Neural cell (in vitro differentiated cells): ENCODE data around the gene TGFA. TPM values are rescaled to one million over a fixed set of nuclear protein-coding genes. Genes with fewer than 3 reads are reported as not detected.

Source experiments
- H2AFZ ChIP-seq: fragments of 200-600, 300-800 bp; sonication (generic), shearing (Covaris generic); 2 replicates; pipeline ENCODE4 v1.6.0; 2014; ENCODE audit warnings: low read depth, mild to moderate bottlenecking, antibody characterized with exemption, low read length, moderate library complexity
- H3F3A ChIP-seq: fragments of 200-600 bp; shearing (Covaris generic); 2 replicates; pipeline ENCODE4 v1.6.1; 2016; ENCODE audit warnings: mild to moderate bottlenecking, moderate library complexity, mixed read lengths, antibody characterized with exemption, low read length; ENCODE audit not compliant: insufficient read depth, poor library complexity, severe bottlenecking
- H3K27ac ChIP-seq: fragments of 200-600, 300-800 bp; sonication (generic), shearing (Covaris generic); 2 replicates; pipeline ENCODE4 v1.5.1; 2014; ENCODE audit warnings: mild to moderate bottlenecking, low read length, moderate library complexity
- H3K27me3 ChIP-seq: fragments of 300-800, 200-600 bp; sonication (generic), shearing (Covaris generic); 2 replicates; pipeline ENCODE4 v1.6.0; 2014; ENCODE audit warnings: mild to moderate bottlenecking, low read depth, low read length, moderate library complexity; ENCODE audit not compliant: insufficient read depth
- H3K36me3 ChIP-seq: fragments of 300-800, 200-600 bp; sonication (generic), shearing (Covaris generic); 2 replicates; pipeline ENCODE4 v1.5.1; 2014; ENCODE audit warnings: mild to moderate bottlenecking, antibody characterized with exemption, low read length, moderate library complexity; ENCODE audit not compliant: insufficient read depth
- H3K4me2 ChIP-seq: fragments of 300-800, 200-600 bp; sonication (generic), shearing (Covaris generic); 2 replicates; pipeline ENCODE4 v1.6.0; 2014; ENCODE audit warnings: mild to moderate bottlenecking, low read length
- H3K4me3 ChIP-seq: fragments of 300-800, 200-600 bp; sonication (generic), shearing (Covaris generic); 2 replicates; pipeline ENCODE4 v1.5.1; 2014; ENCODE audit warnings: mild to moderate bottlenecking, low read length, moderate library complexity
- H3K79me2 ChIP-seq: fragments of 200-600 bp; shearing (Covaris generic); replicated peaks from 2 replicates; pipeline ENCODE4 v1.6.0; 2014; ENCODE audit warnings: mild to moderate bottlenecking, low read length, moderate library complexity; ENCODE audit not compliant: insufficient read depth
- H3K9ac ChIP-seq: fragments of 300-800, 200-600 bp; sonication (generic), shearing (Covaris generic); 2 replicates; pipeline ENCODE4 v1.6.1; 2016; ENCODE audit warnings: mild to moderate bottlenecking, low read length, mixed read lengths
- H3K9me2 ChIP-seq: fragments of 200-600 bp; shearing (Covaris generic); 2 replicates; pipeline ENCODE4 v1.6.1; 2016; ENCODE audit warnings: mild to moderate bottlenecking, low read length, mixed read lengths; ENCODE audit not compliant: insufficient read depth
- H3K9me3 ChIP-seq: fragments of 200-600, 300-800 bp; sonication (generic), shearing (Covaris generic); 2 replicates; pipeline ENCODE4 v1.6.1; 2016; ENCODE audit warnings: mild to moderate bottlenecking, mixed run types, low read length, moderate library complexity, mixed read lengths
- H4K20me1 ChIP-seq: fragments of 200-600 bp; shearing (Covaris generic); 2 replicates; pipeline ENCODE4 v1.6.1; 2016; ENCODE audit warnings: mild to moderate bottlenecking, mixed run types; ENCODE audit not compliant: insufficient read depth
- CTCF ChIP-seq: fragments of 450-650 bp; IDR thresholded peaks from 2 replicates; pipeline ENCODE4 v1.5.1; 2014; ENCODE audit warnings: antibody characterized with exemption, mild to moderate bottlenecking, moderate library complexity; ENCODE audit not compliant: poor library complexity, severe bottlenecking
- EP300 ChIP-seq: fragments of 450-650 bp; conservative IDR thresholded peaks from 2 replicates; pipeline ENCODE4 v1.6.1; 2014; ENCODE audit warnings: antibody characterized with exemption, mild to moderate bottlenecking, moderate library complexity; ENCODE audit not compliant: poor library complexity, severe bottlenecking
- EZH2 ChIP-seq: fragments of 200-600, 300-800 bp; shearing (Covaris generic), sonication (generic); IDR thresholded peaks from 2 replicates; pipeline ENCODE4 v1.6.1; 2014; ENCODE audit warnings: antibody characterized with exemption, low read length, borderline replicate concordance, mild to moderate bottlenecking; ENCODE audit not compliant: insufficient read depth, poor library complexity, severe bottlenecking
- MXI1 ChIP-seq: fragments of 450-650 bp; conservative IDR thresholded peaks from 2 replicates; pipeline ENCODE4 v1.6.1; 2014; ENCODE audit warnings: antibody characterized with exemption, mild to moderate bottlenecking; ENCODE audit not compliant: poor library complexity, severe bottlenecking
- POLR2AphosphoS5 ChIP-seq: IDR thresholded peaks from 2 replicates; pipeline ENCODE4 v1.6.1; 2012
- RAD21 ChIP-seq: fragments of 450-650 bp; conservative IDR thresholded peaks from 2 replicates; pipeline ENCODE4 v1.6.1; 2014; ENCODE audit warnings: antibody characterized with exemption, mild to moderate bottlenecking, moderate library complexity
- SMC3 ChIP-seq: fragments of 450-650 bp; conservative IDR thresholded peaks from 2 replicates; pipeline ENCODE4 v1.6.1; 2014; ENCODE audit warnings: antibody characterized with exemption, mild to moderate bottlenecking, moderate library complexity; ENCODE audit not compliant: poor library complexity
- TAF1 ChIP-seq: IDR thresholded peaks from 2 replicates; pipeline ENCODE4 v1.6.1; 2012; ENCODE audit warnings: low read depth
- polyA plus RNA-seq: library from polyadenylated mRNA; depleted of rRNA; stranded (reverse); fragments of >200 nt; gene quantifications from 2 replicates; pipeline ENCODE4 v1.2.3, GENCODE V29; 2014
- TF ChIP-seq, protein P1 (sequence below): IDR thresholded peaks from 2 replicates; pipeline ENCODE4 v1.6.1; 2012; ENCODE audit warnings: borderline replicate concordance

Gene TGFA
- polyA plus RNA-seq, 1 donor from 2014 or later = 0.85 TPM

DNA sequence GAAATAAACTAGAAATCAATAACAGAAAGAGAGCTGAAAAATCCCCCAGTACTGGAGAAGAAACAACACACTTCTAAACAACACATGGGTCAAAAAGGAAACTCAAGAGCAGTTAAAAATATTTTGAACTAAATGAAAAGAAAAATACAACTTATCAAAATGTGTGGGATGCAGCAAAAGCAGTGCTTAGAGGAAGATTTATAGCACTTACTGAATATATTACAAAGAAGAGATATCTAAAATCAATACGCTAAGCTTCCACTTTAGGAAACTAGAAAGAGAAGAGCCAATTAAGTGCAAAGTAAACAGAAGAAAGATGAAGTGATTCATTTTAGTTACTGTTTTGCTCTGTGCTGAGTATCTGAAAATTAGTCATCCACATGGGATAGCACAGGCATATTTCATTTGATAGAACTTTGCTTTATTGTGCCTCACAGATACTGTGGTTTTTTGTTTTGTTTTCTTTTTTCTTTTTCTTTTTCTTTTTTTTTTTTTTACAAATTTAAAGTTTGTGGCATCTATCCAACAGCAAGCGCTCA, 17.0 kb downstream of the TGFA start:
- Histone ChIP-seq H3F3A (no peaks in the 10 kb centered on the region), H3K9ac (no peak overlapping the region), H3K27me3 (no peaks in the 10 kb centered on the region), H3K9me2 (no peaks in the 10 kb centered on the region), H3K27ac (no peak overlapping the region), H3K9me3 (peaks cover 5% of the 10 kb centered on the region), H3K4me3 (no peak overlapping the region), H3K36me3 (no peaks in the 10 kb centered on the region), H3K79me2 (no peaks in the 10 kb centered on the region), H4K20me1 (no peaks in the 10 kb centered on the region), H2AFZ (no peak overlapping the region), H3K4me2 (no peak overlapping the region)
- TF ChIP-seq EZH2 (no peak), CTCF (no peak), TAF1 (no peak), EP300 (no peak), MXI1 (no peak), POLR2AphosphoS5 (no peak), SMC3 (no peak), RAD21 (no peak)
- TF ChIP-seq, protein P1, sequence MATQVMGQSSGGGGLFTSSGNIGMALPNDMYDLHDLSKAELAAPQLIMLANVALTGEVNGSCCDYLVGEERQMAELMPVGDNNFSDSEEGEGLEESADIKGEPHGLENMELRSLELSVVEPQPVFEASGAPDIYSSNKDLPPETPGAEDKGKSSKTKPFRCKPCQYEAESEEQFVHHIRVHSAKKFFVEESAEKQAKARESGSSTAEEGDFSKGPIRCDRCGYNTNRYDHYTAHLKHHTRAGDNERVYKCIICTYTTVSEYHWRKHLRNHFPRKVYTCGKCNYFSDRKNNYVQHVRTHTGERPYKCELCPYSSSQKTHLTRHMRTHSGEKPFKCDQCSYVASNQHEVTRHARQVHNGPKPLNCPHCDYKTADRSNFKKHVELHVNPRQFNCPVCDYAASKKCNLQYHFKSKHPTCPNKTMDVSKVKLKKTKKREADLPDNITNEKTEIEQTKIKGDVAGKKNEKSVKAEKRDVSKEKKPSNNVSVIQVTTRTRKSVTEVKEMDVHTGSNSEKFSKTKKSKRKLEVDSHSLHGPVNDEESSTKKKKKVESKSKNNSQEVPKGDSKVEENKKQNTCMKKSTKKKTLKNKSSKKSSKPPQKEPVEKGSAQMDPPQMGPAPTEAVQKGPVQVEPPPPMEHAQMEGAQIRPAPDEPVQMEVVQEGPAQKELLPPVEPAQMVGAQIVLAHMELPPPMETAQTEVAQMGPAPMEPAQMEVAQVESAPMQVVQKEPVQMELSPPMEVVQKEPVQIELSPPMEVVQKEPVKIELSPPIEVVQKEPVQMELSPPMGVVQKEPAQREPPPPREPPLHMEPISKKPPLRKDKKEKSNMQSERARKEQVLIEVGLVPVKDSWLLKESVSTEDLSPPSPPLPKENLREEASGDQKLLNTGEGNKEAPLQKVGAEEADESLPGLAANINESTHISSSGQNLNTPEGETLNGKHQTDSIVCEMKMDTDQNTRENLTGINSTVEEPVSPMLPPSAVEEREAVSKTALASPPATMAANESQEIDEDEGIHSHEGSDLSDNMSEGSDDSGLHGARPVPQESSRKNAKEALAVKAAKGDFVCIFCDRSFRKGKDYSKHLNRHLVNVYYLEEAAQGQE = no peak

GRCh38 chr2:70535573-70535972, 18.1 kb downstream of the TGFA start:
- H3K9ac ChIP-seq = no peak overlapping the region

More at GRCh38 chr2:70535573-70535972, 18.1 kb downstream of the TGFA start:
- Histone ChIP-seq H3K9me3 (peaks cover 5% of the 10 kb centered on the region), H4K20me1 (no peaks in the 10 kb centered on the region), H3K36me3 (no peaks in the 10 kb centered on the region), H3K4me3 (no peak overlapping the region), H3K27ac (no peak overlapping the region), H3K9me2 (no peaks in the 10 kb centered on the region), H3K27me3 (no peaks in the 10 kb centered on the region), H2AFZ (no peak overlapping the region), H3K4me2 (no peak overlapping the region), H3K79me2 (no peaks in the 10 kb centered on the region), H3F3A (no peaks in the 10 kb centered on the region)
- TF ChIP-seq CTCF (no peak), EZH2 (no peak), SMC3 (no peak), POLR2AphosphoS5 (no peak), EP300 (no peak), MXI1 (no peak)
